CD4-positive, alpha-beta T cell (primary cell): ENCODE measurements around the gene SLC2A9. TPM values are rescaled to one million over a fixed set of nuclear protein-coding genes. Genes with fewer than 3 reads are reported as not detected.
A peak's percentile ranks its signal among the peaks of the same experiment; 100 is the strongest.

Experiments used
- ATAC-seq: fragments of 200-7000 bp; cut with Tn5 transposase; one replicate; pipeline ENCODE4 v1.10.0; 2022; ENCODE audit warnings: mild to moderate bottlenecking; ENCODE audit not compliant: poor library complexity
- CTCF ChIA-PET: fragments of 350-600 bp; sonication (Branson Sonifier 250); formaldehyde crosslinking; loops from one replicate; lab custom pipeline; 2021; ENCODE audit warnings: antibody characterized with exemption, inconsistent platforms; lab: Charles Lee
- POLR2A ChIA-PET: fragments of 350-600 bp; sonication (Branson Sonifier 250); formaldehyde crosslinking; loops from one replicate; lab custom pipeline; 2021; ENCODE audit warnings: antibody characterized with exemption, inconsistent platforms; lab: Charles Lee
- DNase-seq, 14 experiments: peaks; one replicate each; pipeline ENCODE4 v3.0.0-alpha.2; 2013 to 2020; ENCODE audit warnings: mixed read lengths in 2 of 14
- H3K27ac ChIP-seq, 2 donors: one replicate each; pipeline versions ENCODE4 v1.5.1 to v1.7.0; 2013; ENCODE audit warnings: low read length in 2 of 2, low read depth in 1 of 2, mild to moderate bottlenecking in 1 of 2
- H3K27me3 ChIP-seq, 2 experiments: 1 replicate in 1 of 2; 2 replicates in 1 of 2; pipeline versions ENCODE4 v1.6.1 to v1.7.0; 2013; ENCODE audit warnings: low read length in 2 of 2, control low read depth in 1 of 2, mild to moderate bottlenecking in 1 of 2, moderate library complexity in 1 of 2; ENCODE audit not compliant: insufficient read depth in 2 of 2, control insufficient read depth in 1 of 2
- H3K36me3 ChIP-seq: one replicate; pipeline ENCODE4 v1.6.1; 2013; ENCODE audit warnings: low read length, control low read depth; ENCODE audit not compliant: insufficient read depth
- H3K4me1 ChIP-seq: one replicate; pipeline ENCODE4 v1.6.1; 2013; ENCODE audit warnings: low read length, control low read depth; ENCODE audit not compliant: insufficient read depth
- H3K4me3 ChIP-seq: one replicate; pipeline ENCODE4 v1.5.1; 2013; ENCODE audit warnings: mild to moderate bottlenecking, low read length, moderate library complexity
- H3K9me3 ChIP-seq, 2 experiments: 1 replicate in 1 of 2; 2 replicates in 1 of 2; pipeline versions ENCODE4 v1.6.1 to v1.7.0; 2013; ENCODE audit warnings: low read length in 2 of 2, mild to moderate bottlenecking in 2 of 2, control low read depth in 1 of 2, moderate library complexity in 1 of 2; ENCODE audit not compliant: control insufficient read depth in 1 of 2, insufficient read depth in 1 of 2
- H3K27ac Mint-ChIP-seq: one replicate; pipeline ENCODE4 v1.8.0; 2020; ENCODE audit warnings: mixed read lengths
- H3K27me3 Mint-ChIP-seq: one replicate; pipeline ENCODE4 v1.8.0; 2021; ENCODE audit warnings: mixed read lengths
- H3K36me3 Mint-ChIP-seq: one replicate; pipeline ENCODE4 v1.8.0; 2021; ENCODE audit warnings: low read depth, mixed read lengths
- H3K4me1 Mint-ChIP-seq: one replicate; pipeline ENCODE4 v1.8.0; 2021; ENCODE audit warnings: low read depth, mixed read lengths
- H3K4me3 Mint-ChIP-seq: one replicate; pipeline ENCODE4 v1.8.0; 2020; ENCODE audit warnings: mild to moderate bottlenecking, mixed read lengths
- H3K9me3 Mint-ChIP-seq: one replicate; pipeline ENCODE4 v1.8.0; 2020; ENCODE audit warnings: mixed read lengths
- CTCF ChIP-seq: fragments of 200-600 bp; IDR thresholded peaks from one replicate; pipeline ENCODE4 v1.8.0; 2022; ENCODE audit warnings: antibody characterized with exemption, mild to moderate bottlenecking
- intact Hi-C, 2 experiments: fragments of 100-400 bp; cut with DNase I in 1 of 2; cut with micrococcal nuclease in 1 of 2; formaldehyde crosslinking; loops; one replicate each; pipeline versions ENCODE4 v1.15.1 to v1.9.0; 2023 to 2025; cut with DNase I, micrococcal nuclease
- total RNA-seq, 174 experiments: library from RNA in 2 of 174; stranded (reverse) in 2 of 174; gene quantifications; one replicate each; pipeline ENCODE4 v1.2.3 and lab custom pipeline; 2021 to 2026

Gene SLC2A9
- total RNA-seq, 2 experiments from 2014 or later: 2.2 to 3.6 TPM

- intact Hi-C loops: no loop called here
- CTCF ChIA-PET: no interaction called here
- Histone ChIP-seq H3K36me3 (peaks cover 62% of the 10 kb centered on the region), H3K9me3 (no peaks in the 10 kb centered on the region), H3K4me1 (peaks cover 4% of the 10 kb centered on the region), H3K27ac (no peak overlapping the region), H3K27me3 (no peaks in the 10 kb centered on the region), H3K4me3 (no peak overlapping the region)
- Mint-ChIP-seq H3K27me3 (no peaks in the 10 kb centered on the region), H3K4me1 (no peaks in the 10 kb centered on the region), H3K36me3 (peaks cover 79% of the 10 kb centered on the region), H3K9me3 (no peaks in the 10 kb centered on the region), H3K27ac (no peak overlapping the region), H3K4me3 (no peak overlapping the region)
- DNase-seq: no peak
- POLR2A ChIA-PET: interaction anchor here (1.1 kb wide), 1 partner anchor 65 kb away, joined by 3 read pairs; no protein-coding TSS in a partner anchor
- ATAC-seq: no peak
- TF ChIP-seq CTCF: no peak
These were observed 44.9 kb upstream of the SLC2A9 start for GRCh38 chr4:10066206-10066605.

- no peak overlapping the region for H3K27ac ChIP-seq
- no peak overlapping the region for H3K4me3 Mint-ChIP-seq
- H3K27me3 Mint-ChIP-seq: no peaks in the 10 kb centered on the region
- POLR2A ChIA-PET: no interaction called here
- H3K27ac Mint-ChIP-seq: no peak overlapping the region
- H3K36me3 ChIP-seq: peaks cover 62% of the 10 kb centered on the region
- TF ChIP-seq CTCF: no peak
- H3K4me3 ChIP-seq: no peak overlapping the region
- peak in 2 of 14 experiments; percentile 34 to 47 for DNase-seq
- H3K36me3 Mint-ChIP-seq: peaks cover 83% of the 10 kb centered on the region
- no peak for ATAC-seq
- no peaks in the 10 kb centered on the region for H3K9me3 ChIP-seq
- intact Hi-C loops: no loop called here
- H3K4me1 ChIP-seq: peaks cover 4% of the 10 kb centered on the region
- H3K27me3 ChIP-seq: no peaks in the 10 kb centered on the region
- CTCF ChIA-PET: no interaction called here
- no peaks in the 10 kb centered on the region for H3K4me1 Mint-ChIP-seq
- no peaks in the 10 kb centered on the region for H3K9me3 Mint-ChIP-seq
These were observed 42.4 kb upstream of the SLC2A9 start for GRCh38 chr4:10063544-10064300.

- no peak overlapping the region for H3K4me3 ChIP-seq
- peaks cover 4% of the 10 kb centered on the region for H3K4me1 ChIP-seq
- Mint-ChIP-seq H3K27ac (no peak overlapping the region), H3K9me3 (no peaks in the 10 kb centered on the region), H3K4me3 (no peak overlapping the region), H3K27me3 (no peaks in the 10 kb centered on the region), H3K4me1 (no peaks in the 10 kb centered on the region), H3K36me3 (peaks cover 82% of the 10 kb centered on the region)
- CTCF ChIA-PET: no interaction called here
- H3K27ac ChIP-seq: no peak overlapping the region
- TF ChIP-seq CTCF: no peak
- no peaks in the 10 kb centered on the region for H3K27me3 ChIP-seq
- DNase-seq (no peak), ATAC-seq (no peak)
- POLR2A ChIA-PET: no interaction called here
- H3K36me3 ChIP-seq: peaks cover 46% of the 10 kb centered on the region
- intact Hi-C loops: no loop called here
- no peaks in the 10 kb centered on the region for H3K9me3 ChIP-seq
These were observed 40.5 kb upstream of the SLC2A9 start for GRCh38 chr4:10061650-10062415.
